ENCODE measurements around the gene STX8. TPM values are rescaled to one million over a fixed set of nuclear protein-coding genes. Genes with fewer than 3 reads are reported as not detected.
A peak's percentile ranks its signal among the peaks of the same experiment; 100 is the strongest.

STX8 gene
- polyA plus RNA-seq, 1 experiment, result 44.7 TPM

- ChIA-PET CTCF (interaction anchor here (1.6 kb wide), 1 partner anchor 27 kb away, joined by 3 read pairs; no protein-coding TSS in a partner anchor), POLR2A (no interaction called here)
- TF ChIP-seq, protein P1, sequence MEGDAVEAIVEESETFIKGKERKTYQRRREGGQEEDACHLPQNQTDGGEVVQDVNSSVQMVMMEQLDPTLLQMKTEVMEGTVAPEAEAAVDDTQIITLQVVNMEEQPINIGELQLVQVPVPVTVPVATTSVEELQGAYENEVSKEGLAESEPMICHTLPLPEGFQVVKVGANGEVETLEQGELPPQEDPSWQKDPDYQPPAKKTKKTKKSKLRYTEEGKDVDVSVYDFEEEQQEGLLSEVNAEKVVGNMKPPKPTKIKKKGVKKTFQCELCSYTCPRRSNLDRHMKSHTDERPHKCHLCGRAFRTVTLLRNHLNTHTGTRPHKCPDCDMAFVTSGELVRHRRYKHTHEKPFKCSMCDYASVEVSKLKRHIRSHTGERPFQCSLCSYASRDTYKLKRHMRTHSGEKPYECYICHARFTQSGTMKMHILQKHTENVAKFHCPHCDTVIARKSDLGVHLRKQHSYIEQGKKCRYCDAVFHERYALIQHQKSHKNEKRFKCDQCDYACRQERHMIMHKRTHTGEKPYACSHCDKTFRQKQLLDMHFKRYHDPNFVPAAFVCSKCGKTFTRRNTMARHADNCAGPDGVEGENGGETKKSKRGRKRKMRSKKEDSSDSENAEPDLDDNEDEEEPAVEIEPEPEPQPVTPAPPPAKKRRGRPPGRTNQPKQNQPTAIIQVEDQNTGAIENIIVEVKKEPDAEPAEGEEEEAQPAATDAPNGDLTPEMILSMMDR (IDR thresholded peaks at IDR 0.05; ENCODE audit: insufficient read depth, low read depth, low read length), result no peak
- Histone ChIP-seq H3K36me3 (ENCODE audit: control insufficient read depth, insufficient read depth, low read length) (no peaks in the 10 kb centered on the region), H3K27me3 (ENCODE audit: control insufficient read depth, insufficient read depth, low read length) (no peaks in the 10 kb centered on the region), H3K4me3 (ENCODE audit: low read depth, low read length) (no peak overlapping the region)
- DNase-seq (ENCODE audit: low read depth), result no peak
These were observed 166.5 kb downstream of the STX8 start for GRCh38 chr17:9408868-9409829.

DNA sequence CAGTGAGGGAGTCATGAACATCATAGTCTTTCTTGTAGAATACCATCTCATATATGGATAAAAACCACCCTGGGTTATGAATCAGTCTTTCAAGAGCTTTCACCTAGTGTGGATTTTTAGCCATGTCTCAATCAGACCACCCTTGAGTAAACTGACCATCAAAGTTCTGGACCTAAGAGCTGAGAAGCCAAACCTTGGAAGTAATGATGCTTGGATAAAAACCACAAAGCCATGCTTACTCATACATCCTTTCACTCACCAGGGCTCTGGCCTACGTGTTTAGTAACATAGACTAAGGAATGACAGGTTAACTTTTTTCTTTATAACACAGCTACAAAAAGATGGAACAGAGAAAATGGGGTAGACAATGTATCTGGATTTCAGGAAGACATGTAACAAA is 167.2 kb downstream of the STX8 start:
- Histone ChIP-seq H3K36me3 (ENCODE audit: control insufficient read depth, insufficient read depth, low read length) (no peaks in the 10 kb centered on the region), H3K27me3 (ENCODE audit: control insufficient read depth, insufficient read depth, low read length) (no peaks in the 10 kb centered on the region), H3K4me3 (ENCODE audit: low read depth, low read length) (no peak overlapping the region)
- CTCF ChIA-PET, result interaction anchor here (1.6 kb wide), 1 partner anchor 27 kb away, joined by 3 read pairs; no protein-coding TSS in a partner anchor
- POLR2A ChIA-PET, result no interaction called here
- no peak for DNase-seq (ENCODE audit: low read depth)
- TF ChIP-seq, protein P1 (IDR thresholded peaks at IDR 0.05; ENCODE audit: insufficient read depth, low read depth, low read length), result no peak

- ChIA-PET CTCF (no interaction called here), POLR2A (no interaction called here)
- no peak for DNase-seq (ENCODE audit: low read depth)
These were observed 169.5 kb downstream of the STX8 start for GRCh38 chr17:9406046-9406606.

GRCh38 chr17:9403257-9403656 is 172.4 kb downstream of the STX8 start:
- no peak overlapping the region for H3K4me3 ChIP-seq (ENCODE audit: low read depth, low read length)
- H3K27me3 ChIP-seq (ENCODE audit: control insufficient read depth, insufficient read depth, low read length), result no peaks in the 10 kb centered on the region
- TF ChIP-seq, protein P1 (IDR thresholded peaks at IDR 0.05; ENCODE audit: insufficient read depth, low read depth, low read length), result no peak
- no peaks in the 10 kb centered on the region for H3K36me3 ChIP-seq (ENCODE audit: control insufficient read depth, insufficient read depth, low read length)
- CTCF ChIA-PET, result interaction anchor here (0.7 to 1.5 kb wide), 3 partner anchors 9 to 163 kb away, joined by 3 to 6 read pairs (median 3); no protein-coding TSS in a partner anchor
- POLR2A ChIA-PET, result no interaction called here
- no peak for DNase-seq (ENCODE audit: low read depth)

More at GRCh38 chr17:9406046-9406606, 169.5 kb downstream of the STX8 start:
- Histone ChIP-seq H3K27me3 (ENCODE audit: control insufficient read depth, insufficient read depth, low read length) (no peaks in the 10 kb centered on the region), H3K4me3 (ENCODE audit: low read depth, low read length) (no peak overlapping the region), H3K36me3 (ENCODE audit: control insufficient read depth, insufficient read depth, low read length) (no peaks in the 10 kb centered on the region)
- TF ChIP-seq, protein P1 (IDR thresholded peaks at IDR 0.05; ENCODE audit: insufficient read depth, low read depth, low read length), result no peak

DNA sequence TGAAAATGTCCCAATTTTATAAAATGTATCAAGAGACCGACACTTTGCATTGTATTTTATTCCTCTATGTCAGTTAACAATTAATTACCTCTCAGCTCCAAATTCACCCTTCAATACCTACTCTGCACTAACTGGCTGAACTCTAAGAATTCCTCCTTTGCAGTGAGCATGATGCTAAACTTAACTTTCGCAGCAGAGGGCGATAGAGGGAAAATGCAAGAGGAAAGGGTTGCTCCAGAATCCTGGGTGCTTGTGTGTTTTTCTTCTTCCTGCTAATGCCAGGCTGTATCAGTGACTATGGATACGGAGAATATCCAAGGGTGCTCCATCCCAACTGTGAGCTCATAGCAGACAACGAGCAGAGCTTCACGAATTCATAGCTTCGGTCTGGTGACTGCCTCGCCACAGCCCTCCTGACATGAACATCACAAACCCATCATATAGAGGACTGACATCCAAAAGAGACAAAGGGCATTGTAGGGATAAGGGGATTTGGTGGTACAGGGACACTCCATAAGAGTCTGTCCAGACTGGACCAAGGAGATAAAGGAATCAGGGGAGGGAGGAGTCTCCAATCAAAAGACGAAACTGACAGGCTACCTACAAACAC is 172.9 kb downstream of the STX8 start:
- POLR2A ChIA-PET, result no interaction called here
- H3K27me3 ChIP-seq (ENCODE audit: control insufficient read depth, insufficient read depth, low read length), result no peaks in the 10 kb centered on the region
- TF ChIP-seq, protein P1 (IDR thresholded peaks at IDR 0.05; ENCODE audit: insufficient read depth, low read depth, low read length), result peak; percentile 51
- CTCF ChIA-PET, result interaction anchor here (1.2 to 1.5 kb wide), 2 partner anchors 9 to 15 kb away, joined by 3 to 6 read pairs; no protein-coding TSS in a partner anchor
- DNase-seq (ENCODE audit: low read depth), result no peak
- H3K36me3 ChIP-seq (ENCODE audit: control insufficient read depth, insufficient read depth, low read length), result no peaks in the 10 kb centered on the region
- no peak overlapping the region for H3K4me3 ChIP-seq (ENCODE audit: low read depth, low read length)
